ENCODE measurements around the gene NLK. TPM values are rescaled to one million over a fixed set of nuclear protein-coding genes. Genes with fewer than 3 reads are reported as not detected.

The NLK gene
- 26.3 and 33.9 TPM in 2 replicates for total RNA-seq

GRCh38 chr17:28042657-28042720, at the start of gene NLK:
Gene NLK, plus strand, starts transcription at chr17:28042677. Its CDS starts 197 bp downstream, at chr17:28042874.

Other genes with a start within 250 kb of the NLK start
- not detected in 2 replicates for gene NOS2, start 242.1 kb upstream of the NLK start, total RNA-seq
- gene LYRM9, start 149.3 kb upstream of the NLK start, total RNA-seq: 1.8 and 3.2 TPM in 2 replicates

All from epithelial cell of umbilical artery (primary cell).